GM12878 (cell line): Measurements from ENCODE around the gene TBC1D1. TPM values are rescaled to one million over a fixed set of nuclear protein-coding genes. Genes with fewer than 3 reads are reported as not detected.

Experiments used
- ATAC-seq: fragments of 200-7000 bp; cut with Tn5 transposase; 3 replicates; pipeline ENCODE4 v1.9.1; 2020; ENCODE audit warnings: mild to moderate bottlenecking, moderate library complexity
- BruUV-seq: library from RNA; stranded (reverse); fragments of 400-500 nt; replicated peaks from 2 replicates; lab custom pipeline; 2021; lab: Mats Ljungman, UMichigan
- CTCF ChIA-PET: fragments of 300-600 bp; sonication (Branson Sonifier 250); formaldehyde crosslinking; extraction: SDS; loops from one replicate; lab custom pipeline; 2021; ENCODE audit warnings: inconsistent platforms; lab: Yijun Ruan, JAX
- POLR2A ChIA-PET: fragments of 350-600 bp; formaldehyde crosslinking; extraction: SDS; loops from one replicate; lab custom pipeline; 2021; ENCODE audit warnings: inconsistent platforms; lab: Charles Lee
- RAD21 ChIA-PET: fragments of 300-600 bp; sonication (Branson Sonifier 250); formaldehyde crosslinking; loops from one replicate; lab custom pipeline; 2023; ENCODE audit warnings: antibody characterized with exemption; ENCODE audit not compliant: unreplicated experiment; lab: Charles Lee
- SMC1A ChIA-PET: fragments of 300-600 bp; sonication (Branson Sonifier 250); formaldehyde crosslinking; loops from one replicate; lab custom pipeline; 2023; ENCODE audit not compliant: unreplicated experiment, uncharacterized antibody; lab: Charles Lee
- DNase-seq: peaks from one replicate; pipeline ENCODE4 v3.0.0-alpha.2; 2011; ENCODE audit warnings: low read depth, low spot score
- FAIRE-seq: peaks from 3 replicates; lab custom pipeline; 2011; peaks lifted over from hg19 to GRCh38; lab: Jason Lieb, UNC
- H2AFZ ChIP-seq: 2 replicates; pipeline ENCODE4 v1.6.0; 2011; ENCODE audit warnings: low read depth, low read length, control low read depth; ENCODE audit not compliant: control insufficient read depth
- H3K27ac ChIP-seq: 2 replicates; pipeline ENCODE4 v1.5.1; 2011; ENCODE audit warnings: control low read depth; ENCODE audit not compliant: control insufficient read depth, insufficient read depth
- H3K27me3 ChIP-seq, 2 experiments: replicated peaks in 1 of 2; 2 replicates each; pipeline versions ENCODE4 v1.6.0 to v1.6.1; 2011; ENCODE audit warnings: low read length in 1 of 2; ENCODE audit not compliant: control insufficient read depth in 2 of 2, insufficient read depth in 2 of 2
- H3K36me3 ChIP-seq, 2 experiments: 2 replicates each; pipeline ENCODE4 v1.5.1; 2011; ENCODE audit warnings: low read length in 1 of 2; ENCODE audit not compliant: control insufficient read depth in 2 of 2, insufficient read depth in 2 of 2
- H3K4me1 ChIP-seq: 2 replicates; pipeline ENCODE4 v1.6.1; 2011; ENCODE audit warnings: mild to moderate bottlenecking, low read length, moderate library complexity, mixed read lengths; ENCODE audit not compliant: control insufficient read depth, insufficient read depth
- H3K4me2 ChIP-seq: 2 replicates; pipeline ENCODE4 v1.6.0; 2011; ENCODE audit warnings: control low read depth; ENCODE audit not compliant: control insufficient read depth, insufficient read depth
- H3K4me3 ChIP-seq: fragments of 200-600 bp; sonication (generic); 2 replicates; pipeline ENCODE4 v1.5.1; 2016
- H3K79me2 ChIP-seq: 2 replicates; pipeline ENCODE4 v1.6.0; 2011; ENCODE audit warnings: low read length; ENCODE audit not compliant: control insufficient read depth, insufficient read depth
- H3K9ac ChIP-seq: 2 replicates; pipeline ENCODE4 v1.8.0; 2011; ENCODE audit warnings: low read length, control low read depth, mixed read lengths; ENCODE audit not compliant: control insufficient read depth, insufficient read depth
- H3K9me3 ChIP-seq: replicated peaks from 3 replicates; pipeline ENCODE4 v1.5.1; 2011; ENCODE audit warnings: mild to moderate bottlenecking, low read length; ENCODE audit not compliant: control insufficient read depth, insufficient read depth
- H4K20me1 ChIP-seq: 2 replicates; pipeline ENCODE4 v1.6.0; 2011; ENCODE audit not compliant: control insufficient read depth, insufficient read depth
- CEBPZ ChIP-seq: fragments of 150-350 bp; IDR thresholded peaks from 2 replicates; pipeline ENCODE4 v1.6.1; 2016; ENCODE audit warnings: low read depth, low read length
- GATAD2B ChIP-seq: fragments of 450-650 bp; conservative IDR thresholded peaks from 2 replicates; pipeline ENCODE4 v1.6.1; 2017; ENCODE audit warnings: low read depth, mild to moderate bottlenecking, moderate library complexity
- IRF3 ChIP-seq: fragments of 450-650 bp; IDR thresholded peaks from 2 replicates; pipeline ENCODE4 v1.6.1; 2014; ENCODE audit warnings: mild to moderate bottlenecking
- NFXL1 ChIP-seq: fragments of 450-650 bp; IDR thresholded peaks from 2 replicates; pipeline ENCODE4 v1.6.1; 2017; ENCODE audit warnings: antibody characterized with exemption, mild to moderate bottlenecking, borderline replicate concordance
- SIN3A ChIP-seq: IDR thresholded peaks from 2 replicates; pipeline ENCODE4 v1.6.1; 2012; ENCODE audit warnings: low read depth, low read length, improper control_type of control experiment
- SKIL ChIP-seq: fragments of 450-650 bp; IDR thresholded peaks from 2 replicates; pipeline ENCODE4 v1.6.1; 2017; ENCODE audit warnings: mild to moderate bottlenecking, low read depth, inconsistent platforms; ENCODE audit not compliant: poor library complexity, severe bottlenecking
- SRF ChIP-seq, 2 experiments: IDR thresholded peaks; 2 replicates each; pipeline ENCODE4 v1.6.1; 2011; ENCODE audit warnings: low read depth in 2 of 2, low read length in 2 of 2, mild to moderate bottlenecking in 1 of 2, moderate library complexity in 1 of 2
- SUPT20H ChIP-seq: IDR thresholded peaks from 2 replicates; pipeline ENCODE4 v1.6.1; 2011; ENCODE audit warnings: low read depth, mild to moderate bottlenecking, low read length, moderate library complexity, borderline replicate concordance; ENCODE audit not compliant: control insufficient read depth
- TAF1 ChIP-seq: IDR thresholded peaks from 2 replicates; pipeline ENCODE4 v1.6.1; 2011; ENCODE audit warnings: mild to moderate bottlenecking, low read depth, low read length, borderline replicate concordance
- TBL1XR1 ChIP-seq: IDR thresholded peaks from 2 replicates; pipeline ENCODE4 v1.6.1; 2012; ENCODE audit warnings: low read depth, low read length, improper control_type of control experiment
- WGBS: methylation state at CpG from one replicate; pipeline ENCODE4 v1.1.6; 2016; ENCODE audit warnings: low lambda C conversion rate; ENCODE audit not compliant: insufficient replicate concordance, insufficient coverage; ENCODE audit errors: missing lambda C conversion rate; 5-methylcytosine and 5-hydroxymethylcytosine counted together
- in situ Hi-C: fragments of 300-500 bp; cut with MboI; formaldehyde crosslinking; loops from 9 replicates; pipeline ENCODE4 v1.14.3; 2018; ENCODE audit warnings: mixed read lengths
- intact Hi-C: fragments of 100-400 bp; cut with micrococcal nuclease; formaldehyde crosslinking; loops from one replicate; pipeline ENCODE4 v1.14.2; 2022; ENCODE audit not compliant: unreplicated experiment
- polyA plus RNA-seq, 11 experiments: library from polyadenylated mRNA; depleted of rRNA in 4 of 11; unstranded in 6 of 11; stranded (reverse) in 5 of 11; fragments of >200 nt; fragmentation: Nextera tagmentation in 4 of 11; fragmentation: Illumina TruSeq in 1 of 11; extraction: Ambion mirVana in 4 of 11; extraction: Trizol in 1 of 11; gene quantifications; 1 replicate in 1 of 11; 2 replicates in 10 of 11; pipeline versions ENCODE4 v1.2.1 to v1.2.3, GENCODE V29; 2011 to 2016; ENCODE audit warnings: inconsistent platforms in 2 of 11, missing spikeins in 2 of 11, low read depth in 1 of 11
- total RNA-seq, 4 experiments: library from RNA; depleted of rRNA in 3 of 4; stranded (reverse); fragments of >200 nt in 3 of 4; fragmentation: Illumina TruSeq in 1 of 4; extraction: Trizol in 1 of 4; gene quantifications; 2 replicates each; pipeline versions ENCODE4 v1.2.1 to v1.2.3, GENCODE V29; 2013 to 2021

Gene TBC1D1
- total and polyA plus RNA-seq, 10 of the 15 experiments (the other 5 are each of a cell fraction or from before 2014, with no cell fraction given), result 5.3 to 102 (median 57.8) TPM

- Histone ChIP-seq H4K20me1 (no peaks in the 10 kb centered on the region), H3K4me3 (no peak overlapping the region)
- intact Hi-C loops, result no loop called here
- no peak for TF ChIP-seq TBL1XR1
- no peak for TF ChIP-seq SUPT20H
- TF ChIP-seq TAF1, result no peak
- TF ChIP-seq SIN3A, result no peak
- no peak for TF ChIP-seq GATAD2B
- no peak for TF ChIP-seq IRF3
- TF ChIP-seq SRF (IDR thresholded peaks at IDR 0.05; ENCODE audit: low read depth in 2 of 2, low read length in 2 of 2), result no peak
- no peak for TF ChIP-seq CEBPZ
- TF ChIP-seq SKIL, result no peak
- no peak for TF ChIP-seq NFXL1
- TF ChIP-seq, all 136 proteins: peak for 0
- no peak for ATAC-seq
- no peak for DNase-seq
- no peaks in the 10 kb centered on the region for H3K27me3 ChIP-seq
- H3K27ac ChIP-seq, result no peak overlapping the region
- H3K4me1 ChIP-seq, result no peaks in the 10 kb centered on the region
- SMC1A ChIA-PET, result interaction anchor here (1.0 to 1.5 kb wide), 6 partner anchors 12 to 78 kb away, joined by 3 to 6 read pairs (median 3); no protein-coding TSS in a partner anchor
- H3K36me3 ChIP-seq, result peaks cover 3% of the 10 kb centered on the region in 2 experiments; a peak in 2 of 4 replicates
- no peaks in the 10 kb centered on the region for H3K9me3 ChIP-seq
- BruUV-seq, result TSS peak; percentile 5
- CTCF ChIA-PET, result interaction anchor here (1.8 kb wide), 1 partner anchor 133 kb away, joined by 5 read pairs; no protein-coding TSS in a partner anchor
- WGBS, result 98% methylated on average over 7 of the region's 7 CpGs
- no peak overlapping the region for H3K4me2 ChIP-seq
- in situ Hi-C loops, result no loop called here
- no peak for FAIRE-seq
- POLR2A ChIA-PET, result interaction anchor here (2.9 kb wide), 1 partner anchor 10 kb away, joined by 8 read pairs; no protein-coding TSS in a partner anchor
- RAD21 ChIA-PET, result no interaction called here
- no peak overlapping the region for H2AFZ ChIP-seq
- peaks cover 1% of the 10 kb centered on the region for H3K79me2 ChIP-seq
- H3K9ac ChIP-seq, result no peak overlapping the region
These were observed 11.3 kb downstream of the TBC1D1 start for GRCh38 chr4:37902212-37902611.
